Nephron (organoid): ENCODE results near the gene MMP14.

Experiments
- H3K27ac Mint-ChIP-seq, 3 experiments: 2 replicates each; pipeline ENCODE4 v1.8.0; 2020; ENCODE audit warnings: mixed read lengths in 3 of 3, mild to moderate bottlenecking in 2 of 3, moderate library complexity in 1 of 3
- H3K27me3 Mint-ChIP-seq: 2 replicates; pipeline ENCODE4 v1.8.0; 2021; ENCODE audit warnings: low read depth, mild to moderate bottlenecking, moderate library complexity, mixed read lengths
- H3K36me3 Mint-ChIP-seq: 2 replicates; pipeline ENCODE4 v1.8.0; 2020; ENCODE audit warnings: low read depth, mixed read lengths
- H3K4me1 Mint-ChIP-seq: 2 replicates; pipeline ENCODE4 v1.8.0; 2020; ENCODE audit warnings: mixed read lengths
- H3K4me3 Mint-ChIP-seq, 3 experiments: 2 replicates each; pipeline ENCODE4 v1.8.0; 2020; ENCODE audit warnings: mild to moderate bottlenecking in 3 of 3, mixed read lengths in 3 of 3, moderate library complexity in 2 of 3
- H3K9me3 Mint-ChIP-seq: 2 replicates; pipeline ENCODE4 v1.8.0; 2020; ENCODE audit warnings: mixed read lengths
- TF ChIP-seq, protein P1 (sequence below), 3 experiments: fragments of 200-600 bp; sonication (generic); IDR thresholded peaks; one replicate each; pipeline ENCODE4 v1.5.0; 2021; ENCODE audit warnings: antibody characterized with exemption in 3 of 3; ENCODE audit not compliant: unreplicated experiment in 3 of 3

Gene MMP14

DNA sequence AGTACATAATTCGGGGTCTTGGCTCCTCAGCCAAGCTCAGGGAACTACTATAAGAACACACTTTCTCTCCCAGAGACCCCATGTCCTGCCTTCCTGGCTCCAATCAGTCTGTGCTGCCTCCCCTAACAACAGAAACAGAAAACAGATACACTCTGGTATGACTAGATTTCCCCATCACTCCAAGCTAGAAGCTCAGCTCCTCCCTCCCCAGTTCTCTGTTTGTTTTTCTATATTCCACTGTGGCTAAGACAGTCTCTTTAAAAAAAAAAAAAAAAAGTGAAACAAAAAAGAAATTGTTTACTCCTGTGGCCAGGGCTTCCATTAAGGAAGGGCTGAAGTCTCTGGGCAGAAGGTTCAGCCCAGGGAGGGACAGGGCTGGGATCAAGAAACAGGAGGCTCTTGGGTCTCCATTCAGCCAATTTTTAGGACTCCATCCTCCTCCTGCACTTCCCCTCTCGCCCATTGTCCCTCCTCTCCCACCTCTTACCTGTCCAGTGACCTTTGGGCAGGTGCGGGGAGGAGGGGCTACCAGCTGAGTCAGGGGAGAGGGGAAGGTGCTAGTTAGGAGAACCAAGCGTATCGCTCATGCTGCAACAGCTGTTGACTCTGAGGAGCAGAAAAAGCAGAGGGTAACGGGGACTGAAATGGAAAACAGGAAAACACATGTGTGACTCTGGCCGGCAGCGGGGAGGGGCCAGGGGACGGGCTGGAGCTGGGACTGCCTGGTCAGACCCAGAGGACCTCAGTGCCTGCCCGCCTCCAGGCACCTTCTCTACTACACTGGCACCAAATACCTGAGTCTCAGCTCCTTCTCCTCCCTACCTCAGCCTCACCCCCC lies 17.0 kb upstream of the MMP14 start:
- Mint-ChIP-seq H3K27ac (peak overlapping the region; percentile 53 to 88 (median 59)), H3K36me3 (no peaks in the 10 kb centered on the region), H3K27me3 (no peaks in the 10 kb centered on the region), H3K9me3 (no peaks in the 10 kb centered on the region), H3K4me3 (peak overlapping the region in 2 of 3 experiments; percentile 1 to 12), H3K4me1 (peaks cover 61% of the 10 kb centered on the region)
- TF ChIP-seq, protein P1, sequence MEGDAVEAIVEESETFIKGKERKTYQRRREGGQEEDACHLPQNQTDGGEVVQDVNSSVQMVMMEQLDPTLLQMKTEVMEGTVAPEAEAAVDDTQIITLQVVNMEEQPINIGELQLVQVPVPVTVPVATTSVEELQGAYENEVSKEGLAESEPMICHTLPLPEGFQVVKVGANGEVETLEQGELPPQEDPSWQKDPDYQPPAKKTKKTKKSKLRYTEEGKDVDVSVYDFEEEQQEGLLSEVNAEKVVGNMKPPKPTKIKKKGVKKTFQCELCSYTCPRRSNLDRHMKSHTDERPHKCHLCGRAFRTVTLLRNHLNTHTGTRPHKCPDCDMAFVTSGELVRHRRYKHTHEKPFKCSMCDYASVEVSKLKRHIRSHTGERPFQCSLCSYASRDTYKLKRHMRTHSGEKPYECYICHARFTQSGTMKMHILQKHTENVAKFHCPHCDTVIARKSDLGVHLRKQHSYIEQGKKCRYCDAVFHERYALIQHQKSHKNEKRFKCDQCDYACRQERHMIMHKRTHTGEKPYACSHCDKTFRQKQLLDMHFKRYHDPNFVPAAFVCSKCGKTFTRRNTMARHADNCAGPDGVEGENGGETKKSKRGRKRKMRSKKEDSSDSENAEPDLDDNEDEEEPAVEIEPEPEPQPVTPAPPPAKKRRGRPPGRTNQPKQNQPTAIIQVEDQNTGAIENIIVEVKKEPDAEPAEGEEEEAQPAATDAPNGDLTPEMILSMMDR (IDR thresholded peaks at IDR 0.05; ENCODE audit: unreplicated experiment in 3 of 3) = no peak

DNA sequence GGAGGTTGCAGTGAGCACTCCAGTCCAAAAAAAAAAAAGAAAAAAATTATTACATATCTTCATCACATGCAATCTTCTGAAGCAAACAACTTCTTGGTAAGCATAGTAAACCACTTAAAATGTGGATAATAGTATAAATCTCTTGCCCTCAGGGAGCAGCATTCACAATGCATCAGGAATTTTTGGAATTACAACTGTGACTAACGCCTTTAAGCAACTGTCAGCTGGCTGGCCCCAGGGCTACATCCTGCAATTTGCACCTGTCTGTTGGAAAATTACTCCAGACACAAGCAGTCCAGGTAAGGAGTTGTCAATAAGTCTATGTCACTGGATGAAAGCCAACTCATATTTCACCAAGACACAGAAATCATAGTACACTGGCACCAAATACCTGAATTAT lies 15.7 kb upstream of the MMP14 start:
- peaks cover 57% of the 10 kb centered on the region for H3K4me1 Mint-ChIP-seq
- H3K27ac Mint-ChIP-seq = peak overlapping the region; percentile 91 to 93 (median 91)
- H3K9me3 Mint-ChIP-seq = no peaks in the 10 kb centered on the region
- H3K36me3 Mint-ChIP-seq = no peaks in the 10 kb centered on the region
- TF ChIP-seq, protein P1 (IDR thresholded peaks at IDR 0.05; ENCODE audit: unreplicated experiment in 3 of 3) = no peak
- H3K27me3 Mint-ChIP-seq = peaks cover 2% of the 10 kb centered on the region
- H3K4me3 Mint-ChIP-seq = no peak overlapping the region

DNA sequence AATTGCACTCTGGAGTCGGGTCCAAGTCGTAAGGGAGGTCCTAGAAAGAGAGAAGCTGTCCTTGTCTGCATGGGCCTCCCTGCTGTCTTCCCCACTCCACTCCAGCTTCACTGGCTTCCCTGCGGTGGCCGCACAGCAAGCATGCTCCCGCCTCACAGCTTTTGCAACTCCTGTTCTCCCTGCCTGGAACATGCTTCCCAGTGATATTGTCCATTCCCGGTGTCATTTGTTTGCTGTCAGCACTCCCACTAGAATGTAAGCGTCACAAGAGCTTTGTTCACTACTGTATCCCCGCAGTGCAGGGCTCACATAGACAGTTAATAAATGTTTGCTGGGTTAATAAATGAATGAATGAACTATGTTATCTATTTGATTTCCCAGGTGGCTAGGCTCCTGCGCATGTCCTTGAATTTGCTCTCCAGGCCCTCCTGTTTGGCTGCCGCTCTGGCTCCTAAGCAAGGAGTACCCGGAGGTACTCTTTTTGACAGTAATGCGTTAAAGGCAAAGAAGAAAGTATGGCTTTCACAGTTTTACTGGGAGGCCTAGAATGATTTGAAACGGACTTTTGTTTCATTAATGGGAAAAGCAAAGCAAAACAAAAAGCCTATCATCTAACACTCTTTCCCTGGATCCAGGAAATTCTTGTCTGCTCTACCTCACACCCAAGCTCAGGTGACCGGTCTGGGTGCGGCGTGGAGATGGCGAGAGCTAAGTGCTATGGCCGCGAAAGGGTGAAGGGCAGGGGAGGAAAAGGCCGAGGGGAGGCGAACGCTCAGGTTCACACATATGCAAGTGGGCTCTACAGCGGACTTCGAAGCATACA lies 15.0 kb upstream of the MMP14 start:
- Mint-ChIP-seq H3K27me3 (peaks cover 7% of the 10 kb centered on the region), H3K9me3 (no peaks in the 10 kb centered on the region), H3K36me3 (no peaks in the 10 kb centered on the region), H3K4me3 (peak overlapping the region; percentile 11 to 76 (median 73)), H3K4me1 (peaks cover 55% of the 10 kb centered on the region), H3K27ac (peak overlapping the region; percentile 91 to 93 (median 91))
- TF ChIP-seq, protein P1 (IDR thresholded peaks at IDR 0.05; ENCODE audit: unreplicated experiment in 3 of 3) = no peak

DNA sequence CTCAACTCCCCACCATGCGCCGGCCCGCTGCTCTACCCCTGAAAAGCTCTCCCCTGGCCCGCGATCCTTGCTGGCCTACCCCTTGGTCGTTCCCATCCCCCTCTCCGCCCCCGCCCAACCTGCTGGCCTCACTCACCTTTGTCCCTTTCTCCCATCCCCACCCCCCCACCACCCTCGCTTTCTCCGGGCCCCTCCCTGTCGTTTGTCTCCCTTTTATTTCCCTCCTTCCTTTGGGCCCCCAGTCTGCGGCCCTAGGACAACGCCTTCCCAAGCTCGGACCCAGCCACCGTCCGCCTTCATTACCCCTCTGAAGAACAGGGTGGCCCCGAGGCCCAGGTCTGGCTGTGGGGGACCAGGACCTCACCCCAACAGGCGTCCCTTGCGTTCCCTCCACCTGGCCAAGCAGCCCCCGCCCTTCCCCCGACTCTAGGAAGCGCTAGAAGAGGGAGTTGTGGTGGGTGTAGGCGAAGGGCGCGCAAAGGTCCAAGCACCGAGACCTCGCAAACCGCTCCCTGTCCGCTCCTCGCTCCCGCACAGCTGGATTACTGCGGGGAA lies 14.3 kb upstream of the MMP14 start:
- TF ChIP-seq, protein P1 (IDR thresholded peaks at IDR 0.05; ENCODE audit: unreplicated experiment in 3 of 3) = no peak
- Mint-ChIP-seq H3K27ac (peak overlapping the region; percentile 91 to 93 (median 91)), H3K27me3 (peaks cover 7% of the 10 kb centered on the region), H3K9me3 (no peaks in the 10 kb centered on the region), H3K4me3 (peak overlapping the region; percentile 73 to 85 (median 76)), H3K4me1 (peaks cover 55% of the 10 kb centered on the region), H3K36me3 (no peaks in the 10 kb centered on the region)

DNA sequence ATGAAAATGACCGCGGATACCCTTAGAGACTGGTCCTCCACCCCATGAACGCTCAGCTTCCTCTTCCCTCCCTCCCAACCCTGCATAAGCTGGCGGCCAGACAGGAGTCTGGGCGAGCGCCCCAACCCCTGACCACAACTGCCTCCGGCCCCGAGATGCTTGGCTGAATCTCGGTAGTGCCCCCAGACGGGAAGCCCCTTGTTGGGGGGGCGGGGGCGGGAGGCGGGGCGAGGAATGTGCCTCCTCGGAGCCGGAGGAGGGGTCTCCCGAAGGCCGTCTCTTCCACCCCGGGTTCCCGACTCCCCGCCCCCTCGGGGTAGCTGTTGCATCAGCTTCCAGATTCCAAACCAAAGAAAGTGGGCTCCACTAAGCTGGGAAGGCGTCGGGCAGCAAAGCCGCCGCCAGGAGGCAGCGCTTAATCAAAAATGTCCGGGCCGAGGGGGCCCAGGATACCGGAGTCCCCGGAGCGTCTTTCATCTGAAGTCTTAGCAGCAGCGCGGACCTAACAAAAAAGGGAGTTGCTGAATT lies 13.8 kb upstream of the MMP14 start:
- Mint-ChIP-seq H3K27ac (peak overlapping the region; percentile 91 to 93 (median 91)), H3K36me3 (no peaks in the 10 kb centered on the region), H3K9me3 (no peaks in the 10 kb centered on the region), H3K4me1 (peaks cover 54% of the 10 kb centered on the region), H3K27me3 (peaks cover 7% of the 10 kb centered on the region), H3K4me3 (peak overlapping the region; percentile 73 to 85 (median 76))
- TF ChIP-seq, protein P1 (IDR thresholded peaks at IDR 0.05; ENCODE audit: unreplicated experiment in 3 of 3) = peak; percentile 88 to 98 (median 93)
